H9 (cell line): Measurements from ENCODE around the gene KIF4A. TPM values are rescaled to one million over a fixed set of nuclear protein-coding genes. Genes with fewer than 3 reads are reported as not detected.

Experiments used
- DNase-seq: peaks from one replicate; pipeline ENCODE4 v3.0.0-alpha.2; 2017
- H2AFZ ChIP-seq: one replicate; pipeline ENCODE4 v1.6.1; 2013; ENCODE audit warnings: mild to moderate bottlenecking, low read length, control low read depth, moderate library complexity
- H2AK5ac ChIP-seq: 2 replicates; pipeline ENCODE4 v1.6.1; 2013; ENCODE audit warnings: low read length, control low read depth, mixed read lengths; ENCODE audit not compliant: insufficient read length
- H2BK120ac ChIP-seq: one replicate; pipeline ENCODE4 v1.6.1; 2013; ENCODE audit warnings: low read depth, mild to moderate bottlenecking, low read length, control low read depth, inconsistent platforms; ENCODE audit not compliant: poor library complexity, severe bottlenecking
- H2BK12ac ChIP-seq: 2 replicates; pipeline ENCODE4 v1.6.1; 2013; ENCODE audit warnings: low read length, control low read depth, mixed read lengths, low read depth; ENCODE audit not compliant: insufficient read length
- H2BK15ac ChIP-seq: 2 replicates; pipeline ENCODE4 v1.6.1; 2013; ENCODE audit warnings: low read depth, low read length, control low read depth
- H2BK20ac ChIP-seq: one replicate; pipeline ENCODE4 v1.6.1; 2013; ENCODE audit warnings: low read depth, mild to moderate bottlenecking, low read length, control low read depth, inconsistent platforms; ENCODE audit not compliant: poor library complexity, severe bottlenecking
- H2BK5ac ChIP-seq: 2 replicates; pipeline ENCODE4 v1.6.1; 2013; ENCODE audit warnings: low read length, control low read depth, mixed read lengths; ENCODE audit not compliant: insufficient read length
- H3K14ac ChIP-seq: 2 replicates; pipeline ENCODE4 v1.6.1; 2013; ENCODE audit warnings: low read length, control low read depth; ENCODE audit not compliant: insufficient read depth
- H3K18ac ChIP-seq: 2 replicates; pipeline ENCODE4 v1.6.1; 2013; ENCODE audit warnings: low read depth, mild to moderate bottlenecking, mixed read lengths, low read length, control low read depth; ENCODE audit not compliant: insufficient read length
- H3K23ac ChIP-seq: 2 replicates; pipeline ENCODE4 v1.6.1; 2013; ENCODE audit warnings: low read length, control low read depth, mixed read lengths, low read depth; ENCODE audit not compliant: insufficient read length
- H3K23me2 ChIP-seq: 2 replicates; pipeline ENCODE4 v1.6.1; 2013; ENCODE audit warnings: low read depth, mild to moderate bottlenecking, mixed read lengths, low read length, control low read depth; ENCODE audit not compliant: insufficient read length, poor library complexity, severe bottlenecking
- H3K27ac ChIP-seq: 2 replicates; pipeline ENCODE4 v1.5.1; 2013; ENCODE audit warnings: low read length, control low read depth, mixed read lengths, low read depth; ENCODE audit not compliant: insufficient read length
- H3K27me3 ChIP-seq: 2 replicates; pipeline ENCODE4 v1.6.1; 2013; ENCODE audit warnings: low read length, control low read depth, inconsistent platforms; ENCODE audit not compliant: insufficient read depth
- H3K4ac ChIP-seq: 2 replicates; pipeline ENCODE4 v1.6.1; 2013; ENCODE audit warnings: low read depth, mild to moderate bottlenecking, control low read depth, inconsistent platforms, low read length, moderate library complexity
- H3K4me1 ChIP-seq: 2 replicates; pipeline ENCODE4 v1.6.1; 2013; ENCODE audit warnings: low read length, control low read depth, inconsistent platforms; ENCODE audit not compliant: insufficient read depth
- H3K4me2 ChIP-seq: 2 replicates; pipeline ENCODE4 v1.6.1; 2013; ENCODE audit warnings: low read length, control low read depth, mixed read lengths; ENCODE audit not compliant: insufficient read length, insufficient read depth
- H3K56ac ChIP-seq: 2 replicates; pipeline ENCODE4 v1.6.1; 2013; ENCODE audit warnings: low read depth, mild to moderate bottlenecking, mixed read lengths, low read length, control low read depth; ENCODE audit not compliant: insufficient read length
- H3K79me1 ChIP-seq: 2 replicates; pipeline ENCODE4 v1.6.1; 2013; ENCODE audit warnings: low read depth, mild to moderate bottlenecking, moderate library complexity, low read length, control low read depth, inconsistent platforms; ENCODE audit not compliant: insufficient read depth, poor library complexity, severe bottlenecking
- H3K79me2 ChIP-seq: 2 replicates; pipeline ENCODE4 v1.6.1; 2013; ENCODE audit warnings: low read length, control low read depth, inconsistent platforms; ENCODE audit not compliant: insufficient read depth
- H3K9ac ChIP-seq: 2 replicates; pipeline ENCODE4 v1.6.1; 2013; ENCODE audit warnings: low read length, control low read depth, mixed read lengths; ENCODE audit not compliant: insufficient read length; ENCODE audit errors: extremely low read depth
- H3K9me3 ChIP-seq: one replicate; pipeline ENCODE4 v1.6.1; 2013; ENCODE audit warnings: low read depth, low read length, inconsistent platforms; ENCODE audit not compliant: control insufficient read depth
- H3T11ph ChIP-seq: one replicate; pipeline ENCODE4 v1.6.1; 2013; ENCODE audit warnings: mild to moderate bottlenecking, low read length, control low read depth, inconsistent platforms
- H4K20me1 ChIP-seq: one replicate; pipeline ENCODE4 v1.6.1; 2013; ENCODE audit not compliant: control insufficient read depth, insufficient read length, insufficient read depth
- H4K5ac ChIP-seq: 2 replicates; pipeline ENCODE4 v1.6.1; 2013; ENCODE audit warnings: low read depth, mild to moderate bottlenecking, mixed read lengths, low read length, control low read depth; ENCODE audit not compliant: insufficient read length
- H4K8ac ChIP-seq: replicated peaks from 2 replicates; pipeline ENCODE4 v1.6.1; 2013; ENCODE audit warnings: low read length, control low read depth, mixed read lengths, low read depth; ENCODE audit not compliant: insufficient read length
- H4K91ac ChIP-seq: 2 replicates; pipeline ENCODE4 v1.6.1; 2013; ENCODE audit warnings: low read depth, mild to moderate bottlenecking, moderate library complexity, mixed read lengths, low read length, control low read depth; ENCODE audit not compliant: insufficient read length
- H3K27ac Mint-ChIP-seq, 3 experiments: 2 replicates in 2 of 3; 3 replicates in 1 of 3; pipeline ENCODE4 v1.8.0; 2020 to 2021; ENCODE audit warnings: mixed read lengths in 3 of 3, mild to moderate bottlenecking in 1 of 3, moderate library complexity in 1 of 3
- H3K27me3 Mint-ChIP-seq: 2 replicates; pipeline ENCODE4 v1.8.0; 2021; ENCODE audit warnings: low read depth, mild to moderate bottlenecking, moderate library complexity, mixed read lengths
- H3K36me3 Mint-ChIP-seq, 3 experiments: 2 replicates in 2 of 3; 3 replicates in 1 of 3; pipeline ENCODE4 v1.8.0; 2020 to 2021; ENCODE audit warnings: low read depth in 3 of 3, mixed read lengths in 3 of 3; ENCODE audit not compliant: insufficient read depth in 1 of 3
- H3K4me1 Mint-ChIP-seq, 2 experiments: 2 replicates each; pipeline ENCODE4 v1.8.0; 2020; ENCODE audit warnings: mixed read lengths in 2 of 2
- H3K4me3 Mint-ChIP-seq, 2 experiments: 2 replicates in 1 of 2; 3 replicates in 1 of 2; pipeline ENCODE4 v1.8.0; 2020 to 2021; ENCODE audit warnings: mild to moderate bottlenecking in 2 of 2, mixed read lengths in 2 of 2, moderate library complexity in 1 of 2
- H3K9me3 Mint-ChIP-seq, 2 experiments: 2 replicates in 1 of 2; 3 replicates in 1 of 2; pipeline ENCODE4 v1.8.0; 2020; ENCODE audit warnings: mild to moderate bottlenecking in 2 of 2, mixed read lengths in 2 of 2, moderate library complexity in 1 of 2
- WGBS: extraction: QIAGEN DNeasy Blood & Tissue Kit; methylation state at CpG from one replicate; pipeline ENCODE4 v1.1.7; 2013; ENCODE audit warnings: missing lambda C conversion rate, low lambda C conversion rate, mixed read lengths; ENCODE audit not compliant: insufficient read length; ENCODE audit errors: extremely low coverage; 5-methylcytosine and 5-hydroxymethylcytosine counted together
- total RNA-seq: library from RNA; stranded (reverse); gene quantifications from 2 replicates; pipeline ENCODE4 v1.2.1, GENCODE V29; 2021
- TF ChIP-seq, protein P1 (sequence below): fragments of 200-600 bp; sonication (generic); conservative IDR thresholded peaks from 3 replicates; pipeline ENCODE4 v1.8.0; 2021; ENCODE audit warnings: antibody characterized with exemption, mild to moderate bottlenecking

KIF4A gene
- total RNA-seq, 1 experiment from 2014 or later, result 41.8 TPM

- no peak overlapping the region for H3K4me3 Mint-ChIP-seq
- H2BK15ac ChIP-seq, result no peak overlapping the region
- H3K4ac ChIP-seq, result no peak overlapping the region
- H3K27ac ChIP-seq, result no peak overlapping the region
- H3K14ac ChIP-seq, result no peak overlapping the region
- no peak overlapping the region for H3K23ac ChIP-seq
- H2BK5ac ChIP-seq, result no peak overlapping the region
- peaks cover 59% of the 10 kb centered on the region for H3K9me3 ChIP-seq
- H2BK12ac ChIP-seq, result no peak overlapping the region
- no peak overlapping the region for H2AK5ac ChIP-seq
- H3K79me1 ChIP-seq, result no peaks in the 10 kb centered on the region
- no peaks in the 10 kb centered on the region for H3K4me1 Mint-ChIP-seq
- no peaks in the 10 kb centered on the region for H3K79me2 ChIP-seq
- no peak overlapping the region for H2BK120ac ChIP-seq
- H4K8ac ChIP-seq, result no peak overlapping the region
- H3K4me1 ChIP-seq, result no peaks in the 10 kb centered on the region
- no peak overlapping the region for H3K56ac ChIP-seq
- H3K23me2 ChIP-seq, result no peaks in the 10 kb centered on the region
- TF ChIP-seq, protein P1, sequence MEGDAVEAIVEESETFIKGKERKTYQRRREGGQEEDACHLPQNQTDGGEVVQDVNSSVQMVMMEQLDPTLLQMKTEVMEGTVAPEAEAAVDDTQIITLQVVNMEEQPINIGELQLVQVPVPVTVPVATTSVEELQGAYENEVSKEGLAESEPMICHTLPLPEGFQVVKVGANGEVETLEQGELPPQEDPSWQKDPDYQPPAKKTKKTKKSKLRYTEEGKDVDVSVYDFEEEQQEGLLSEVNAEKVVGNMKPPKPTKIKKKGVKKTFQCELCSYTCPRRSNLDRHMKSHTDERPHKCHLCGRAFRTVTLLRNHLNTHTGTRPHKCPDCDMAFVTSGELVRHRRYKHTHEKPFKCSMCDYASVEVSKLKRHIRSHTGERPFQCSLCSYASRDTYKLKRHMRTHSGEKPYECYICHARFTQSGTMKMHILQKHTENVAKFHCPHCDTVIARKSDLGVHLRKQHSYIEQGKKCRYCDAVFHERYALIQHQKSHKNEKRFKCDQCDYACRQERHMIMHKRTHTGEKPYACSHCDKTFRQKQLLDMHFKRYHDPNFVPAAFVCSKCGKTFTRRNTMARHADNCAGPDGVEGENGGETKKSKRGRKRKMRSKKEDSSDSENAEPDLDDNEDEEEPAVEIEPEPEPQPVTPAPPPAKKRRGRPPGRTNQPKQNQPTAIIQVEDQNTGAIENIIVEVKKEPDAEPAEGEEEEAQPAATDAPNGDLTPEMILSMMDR, result no peak
- H3K4me2 ChIP-seq, result no peak overlapping the region
- H3K27me3 ChIP-seq, result no peaks in the 10 kb centered on the region
- H3K9me3 Mint-ChIP-seq, result peaks cover 76 to 80% of the 10 kb centered on the region in 2 experiments
- no peak overlapping the region for H4K5ac ChIP-seq
- H2BK20ac ChIP-seq, result no peak overlapping the region
- H4K20me1 ChIP-seq, result no peaks in the 10 kb centered on the region
- H3K9ac ChIP-seq, result no peak overlapping the region
- H4K91ac ChIP-seq, result no peak overlapping the region
- no CpG with 5 or more reads among the region's 3 CpGs for WGBS
- H3K27me3 Mint-ChIP-seq, result no peaks in the 10 kb centered on the region; the same call in 1 of the 2 replicates
- H3T11ph ChIP-seq, result no peak overlapping the region
- no peak overlapping the region for H3K18ac ChIP-seq
- H2AFZ ChIP-seq, result no peak overlapping the region
- no peak for DNase-seq
- no peak overlapping the region for H3K27ac Mint-ChIP-seq
- peaks cover 3 to 19% (median 7%) of the 10 kb centered on the region in 3 experiments; a peak in 5 of 7 replicates for H3K36me3 Mint-ChIP-seq
Observed at GRCh38 chrX:70279081-70279480, 10.8 kb upstream of the KIF4A start.
